Measurements from ENCODE around the gene PGAM1. TPM values are rescaled to one million over a fixed set of nuclear protein-coding genes. Genes with fewer than 3 reads are reported as not detected.

The PGAM1 gene
- total and polyA plus RNA-seq, 2 of the 4 experiments (the other 2 are of a cell fraction), result 686 to 841 TPM

- Histone ChIP-seq H4K91ac (ENCODE audit: insufficient read depth, low read depth, low read length) (no peak overlapping the region), H3K36me3 (ENCODE audit: control insufficient read depth, insufficient read depth, low read length) (peaks cover 48% of the 10 kb centered on the region), H3K9me3 (ENCODE audit: control insufficient read depth, insufficient read depth, low read length) (no peaks in the 10 kb centered on the region), H4K5ac (ENCODE audit: low read depth, low read length) (no peak overlapping the region), H3K27ac (ENCODE audit: insufficient read depth, low read length) (no peak overlapping the region), H3K18ac (ENCODE audit: low read depth, low read length) (no peak overlapping the region), H2BK20ac (ENCODE audit: low read depth, low read length) (no peak overlapping the region), H4K8ac (ENCODE audit: low read depth in 2 of 2, low read length in 2 of 2) (no peak overlapping the region), H3K56ac (ENCODE audit: extremely low read depth, insufficient read depth, low read length) (no peak overlapping the region), H3K9ac (ENCODE audit: low read depth, low read length) (no peak overlapping the region), H3K4me1 (ENCODE audit: control insufficient read depth, insufficient read depth, low read length) (peaks cover 2% of the 10 kb centered on the region; the same call in 1 of the 2 replicates), H3K14ac (replicated peaks; ENCODE audit: low read depth, low read length) (no peak overlapping the region), H3K79me1 (ENCODE audit: low read depth in 1 of 2, low read length in 2 of 2) (peaks cover 28 to 30% of the 10 kb centered on the region in 2 experiments), H2BK15ac (ENCODE audit: low read depth, low read length) (no peak overlapping the region), H3K27me3 (ENCODE audit: control insufficient read depth, insufficient read depth, low read length) (no peaks in the 10 kb centered on the region), H3K4me2 (ENCODE audit: low read depth, low read length) (no peak overlapping the region), H3K23ac (ENCODE audit: low read depth, low read length) (no peak overlapping the region), H2AK9ac (replicated peaks; ENCODE audit: low read depth, low read length, poor library complexity) (no peak overlapping the region), H2AFZ (replicated peaks; ENCODE audit: low read length, poor library complexity) (no peak overlapping the region), H4K20me1 (ENCODE audit: insufficient read depth, low read length) (peaks cover 4% of the 10 kb centered on the region), H2BK5ac (ENCODE audit: low read depth, low read length, poor library complexity, severe bottlenecking) (no peak overlapping the region), H2BK120ac (ENCODE audit: low read depth, low read length) (no peak overlapping the region), H3K9me1 (ENCODE audit: insufficient read depth, low read length) (peaks cover 3% of the 10 kb centered on the region; the same call in 1 of the 2 replicates), H3K4ac (ENCODE audit: low read depth, low read length) (no peak overlapping the region), H2AK5ac (ENCODE audit: low read depth, low read length) (no peak overlapping the region), H3K4me3 (ENCODE audit: insufficient read depth, low read depth, low read length) (no peak overlapping the region)
- ChIA-PET CTCF (interaction anchor here (0.8 kb wide), 1 partner anchor 15 kb away, joined by 3 read pairs; no protein-coding TSS in a partner anchor), POLR2A (ENCODE audit: unreplicated experiment) (no interaction called here)
- intact Hi-C loops (cut with micrococcal nuclease) (no loop called here), dilution Hi-C loops (cut with HindIII; ENCODE audit: low sequenced_read_pairs, unreplicated experiment) (no loop called here), in situ Hi-C loops (cut with MboI; ENCODE audit: low sequenced_read_pairs) (no loop called here)
- no CpG with 5 or more reads among the region's 4 CpGs for WGBS, 2 experiments (ENCODE audit: extremely low coverage in 2 of 2, insufficient read length in 1 of 2)
- BruUV-seq (replicated peaks), result no TSS peak
- DNase-seq (no peak), ATAC-seq (ENCODE audit: low read depth) (no peak)
- TF ChIP-seq MAFK (IDR thresholded peaks at IDR 0.05; ENCODE audit: low read depth, low read length) (no peak), RAD21 (IDR thresholded peaks at IDR 0.05; ENCODE audit: low read length) (no peak), NFE2L2 (IDR thresholded peaks at IDR 0.05; ENCODE audit: low read depth, low read length) (no peak), FOS (IDR thresholded peaks at IDR 0.05; ENCODE audit: low read depth, low read length) (no peak), POLR2A (IDR thresholded peaks at IDR 0.05; ENCODE audit: low read depth, low read length) (no peak), SMC3 (IDR thresholded peaks at IDR 0.05; ENCODE audit: low read depth, low read length) (no peak), ELK1 (IDR thresholded peaks at IDR 0.05; ENCODE audit: borderline replicate concordance, low read depth, low read length) (no peak), CHD1 (IDR thresholded peaks at IDR 0.05; ENCODE audit: low read depth, low read length) (no peak), MAZ (IDR thresholded peaks at IDR 0.05; ENCODE audit: borderline replicate concordance, low read depth, low read length) (no peak), CEBPB (IDR thresholded peaks at IDR 0.05; ENCODE audit: low read depth, low read length) (no peak), MXI1 (IDR thresholded peaks at IDR 0.05; ENCODE audit: borderline replicate concordance, low read depth, low read length) (no peak), USF2 (IDR thresholded peaks at IDR 0.05; ENCODE audit: low read depth, low read length) (no peak), BHLHE40 (IDR thresholded peaks at IDR 0.05; ENCODE audit: low read depth, low read length) (no peak), RCOR1 (IDR thresholded peaks at IDR 0.05; ENCODE audit: insufficient replicate concordance, low read length) (no peak), CTCF (conservative IDR thresholded peaks at IDR 0.05; ENCODE audit: low read depth, low read length) (no peak)
Observed at GRCh38 chr10:97474918-97475317, 48.9 kb downstream of the PGAM1 start.
